Right lung (tissue), 5 donors: ENCODE results near the gene MRAS. TPM values are rescaled to one million over a fixed set of nuclear protein-coding genes. Genes with fewer than 3 reads are reported as not detected.
"Not testable (repeated sequence)": the region's sequence is repeated elsewhere in the genome, so short reads cannot be mapped to it uniquely, and the experiment has no call there.

Source experiments
- DNase-seq, 2 donors: peaks; one replicate each; pipeline ENCODE4 v3.0.0-alpha.2; 2013
- polyA plus RNA-seq, 5 donors: library from polyadenylated mRNA; unstranded; fragments of 120-200 nt; gene quantifications; one replicate each; pipeline versions ENCODE4 v1.2.1 to v1.2.3, GENCODE V29; 2013; ENCODE audit warnings: inconsistent platforms in 1 of 5, low replicate concordance in 1 of 5; ENCODE audit not compliant: insufficient read length in 5 of 5, insufficient read depth in 1 of 5

MRAS gene
- polyA plus RNA-seq, 5 donors = 19.1 to 24.3 (median 19.5) TPM

DNA sequence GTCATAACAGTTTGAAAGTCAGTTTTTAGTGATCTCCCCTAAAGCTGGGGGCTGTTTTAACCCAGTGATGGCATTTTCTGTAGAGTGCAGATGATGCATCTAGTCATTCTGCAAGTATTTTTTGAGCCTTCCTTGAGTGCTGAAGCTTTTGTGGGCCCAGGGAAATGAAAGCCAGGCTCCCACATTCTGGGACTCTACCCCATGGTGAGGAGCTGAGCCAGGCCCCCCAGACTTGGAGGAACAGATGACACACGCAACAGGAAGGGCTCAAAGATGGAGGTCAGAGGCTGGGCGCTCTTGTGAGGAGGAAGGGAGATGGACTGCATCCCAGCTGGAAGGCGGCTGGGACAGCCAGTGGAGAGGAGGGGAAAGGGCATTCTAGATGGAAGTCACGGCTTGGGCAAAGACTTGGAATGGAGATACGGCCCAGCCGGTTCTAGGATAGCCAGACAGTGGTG is 40.8 kb downstream of the MRAS start:
- DNase-seq = no peak

DNA sequence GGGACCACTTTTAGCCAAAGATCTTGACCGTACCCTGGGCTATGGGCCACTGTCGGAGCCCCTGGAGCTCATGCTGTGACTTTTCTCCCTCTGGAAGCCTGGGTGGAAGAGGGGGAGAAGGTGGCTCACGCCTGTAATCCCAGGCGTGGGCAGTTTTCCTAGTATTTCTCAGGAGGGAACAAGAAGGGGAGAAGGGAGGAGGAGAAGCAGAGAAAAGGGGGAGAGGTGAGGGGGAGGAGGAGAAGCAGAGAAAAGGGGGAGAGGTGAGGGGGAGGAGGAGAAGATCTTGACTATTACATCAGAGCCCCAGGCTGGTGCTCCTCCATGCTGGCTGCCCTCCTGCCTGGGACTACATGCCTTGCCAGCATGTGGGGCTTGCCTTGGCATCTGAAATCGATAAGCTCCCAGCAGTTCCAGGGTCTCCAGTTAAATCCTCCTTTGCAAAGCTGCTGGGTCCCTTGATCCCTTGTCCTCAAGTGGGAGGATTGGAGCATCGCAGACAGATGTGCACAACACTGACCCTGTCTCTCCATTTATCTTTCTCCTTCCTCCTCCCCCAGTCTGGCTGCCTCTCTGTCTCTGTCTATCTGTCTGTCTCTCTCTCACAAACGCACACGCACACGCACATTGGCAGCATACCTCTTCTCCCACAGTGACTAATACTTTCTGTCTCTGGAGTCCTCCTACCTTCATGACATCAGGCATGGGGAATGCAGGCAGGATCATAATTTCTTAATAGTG is 41.6 kb downstream of the MRAS start:
- DNase-seq = no peak

DNA sequence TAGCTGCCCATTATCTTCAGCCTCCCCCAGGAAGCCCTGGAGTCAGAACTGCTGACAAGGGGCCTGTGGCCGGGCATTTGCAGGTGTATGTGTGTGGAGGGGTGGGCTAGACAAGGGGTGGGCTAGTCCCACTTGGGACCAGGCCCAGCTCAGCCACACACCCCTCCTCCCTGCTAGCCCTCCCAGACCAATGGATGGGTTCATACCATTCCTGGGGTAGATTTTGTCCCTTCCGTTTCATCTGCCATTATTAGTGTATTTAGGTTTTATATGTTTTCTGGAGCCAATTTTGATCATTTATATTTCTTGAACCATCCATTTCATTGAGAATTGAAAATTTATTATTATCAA is 42.2 kb downstream of the MRAS start:
- DNase-seq = no peak

DNA sequence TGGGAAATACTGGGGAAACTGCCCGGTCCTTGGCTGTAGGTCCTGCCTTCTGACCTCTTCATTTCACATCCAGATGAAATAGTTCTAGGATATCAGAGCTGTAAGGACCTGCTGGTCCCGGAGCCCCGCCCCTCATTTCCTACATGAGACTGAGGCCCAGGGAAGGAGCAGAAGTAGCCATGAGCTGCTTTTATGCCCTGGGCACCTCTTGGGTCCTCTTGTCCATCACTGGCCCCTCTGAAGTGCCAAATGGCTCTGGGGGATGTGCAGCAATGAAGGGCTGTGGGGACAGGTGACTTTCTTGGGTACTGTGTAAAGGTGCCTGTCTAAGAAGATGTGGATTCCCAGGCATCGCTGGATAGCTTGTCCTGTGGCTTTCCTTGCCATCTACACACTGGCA is 45.8 kb downstream of the MRAS start:
- DNase-seq = no peak

DNA sequence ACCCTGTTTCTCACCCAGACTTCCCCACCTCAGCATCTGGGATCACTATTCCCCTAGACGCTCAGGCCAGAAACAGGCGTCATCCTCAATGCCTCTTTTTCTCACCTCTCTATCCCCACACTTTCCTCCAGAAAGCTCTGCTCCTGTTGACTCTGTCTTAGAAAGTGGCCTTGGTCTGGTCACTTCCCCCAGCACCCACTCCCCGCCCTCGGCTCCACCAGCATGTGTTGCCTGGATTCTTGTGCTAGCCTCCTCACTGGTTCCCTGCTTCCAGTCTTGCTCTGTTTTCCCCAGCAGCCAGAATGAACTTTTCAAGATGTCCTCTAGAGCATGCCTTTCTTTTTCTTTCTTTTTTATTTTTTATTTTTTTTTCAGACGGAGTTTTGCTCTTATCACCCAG is 46.3 kb downstream of the MRAS start:
- no peak for DNase-seq

DNA sequence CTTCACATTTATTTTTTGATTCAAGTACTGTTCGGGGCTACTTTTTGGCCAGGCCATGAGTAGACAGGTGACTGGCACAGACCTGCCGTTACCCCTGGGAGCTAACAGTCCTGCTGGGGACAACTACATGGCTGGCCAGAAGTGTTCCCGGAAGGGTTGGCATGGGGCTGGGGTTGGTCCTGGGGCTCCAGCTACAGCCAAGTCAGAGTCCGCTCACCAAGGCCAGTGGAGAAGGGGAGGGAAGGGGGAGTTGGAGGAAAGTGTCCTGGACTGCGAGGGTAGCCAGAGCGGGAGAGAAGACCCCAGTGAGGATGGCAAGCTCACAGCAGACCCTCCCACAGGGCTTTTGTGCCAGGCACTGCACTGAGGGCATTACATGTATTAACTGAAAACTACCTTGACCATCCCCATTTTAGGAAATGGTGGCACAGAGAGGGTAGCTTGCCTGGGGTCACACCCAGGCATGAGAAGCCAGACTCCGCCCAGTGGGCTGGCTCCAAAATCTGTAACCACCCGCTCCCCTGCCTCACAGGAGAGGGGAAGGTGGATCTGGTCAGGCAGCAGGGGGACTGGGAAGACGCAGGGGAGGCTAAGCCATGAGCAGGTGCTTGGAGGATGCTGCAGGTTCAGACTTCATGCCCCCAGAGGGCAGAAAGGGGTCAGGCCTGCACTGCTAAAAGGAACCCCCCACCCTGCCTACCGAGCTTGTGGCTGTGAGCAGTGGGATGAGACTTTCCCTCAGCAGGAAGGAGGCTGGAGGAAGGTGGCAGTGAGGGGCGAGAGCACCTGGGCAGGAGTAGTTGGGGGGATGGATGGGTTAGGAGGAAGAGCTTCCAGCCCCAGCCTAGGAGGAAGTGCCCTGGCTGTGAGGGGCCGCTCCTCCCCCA is 47.7 kb downstream of the MRAS start:
- DNase-seq = no peak

DNA sequence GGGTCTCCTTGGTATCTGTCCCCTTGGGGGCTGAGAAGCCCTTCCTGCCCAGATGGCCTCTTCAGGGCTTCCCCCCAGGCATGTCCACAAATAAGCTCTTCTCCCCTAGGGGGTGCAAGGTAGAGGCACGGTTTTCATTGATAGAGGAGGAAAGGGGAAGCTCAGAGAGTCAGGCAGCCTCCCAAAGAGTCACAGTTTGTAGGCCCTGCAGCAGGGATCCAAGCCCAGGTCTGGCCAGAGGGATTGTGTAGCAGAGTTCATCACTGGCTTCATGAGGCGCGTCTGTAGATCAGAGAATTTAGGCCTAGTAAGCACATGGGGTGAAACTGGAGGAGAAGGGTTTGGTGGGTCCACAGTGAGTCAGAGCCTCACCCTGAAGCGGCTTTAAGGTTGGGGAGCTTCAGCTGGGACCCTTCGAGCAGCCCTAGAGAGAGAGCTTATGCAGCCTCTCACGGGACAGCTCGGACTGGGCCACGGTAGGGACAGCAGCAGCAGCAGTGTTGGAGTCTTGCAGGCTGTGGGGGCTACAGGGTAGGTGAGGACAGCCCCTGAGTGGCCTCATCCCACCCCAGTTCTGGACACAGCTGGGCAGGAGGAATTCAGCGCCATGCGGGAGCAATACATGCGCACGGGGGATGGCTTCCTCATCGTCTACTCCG is 48.5 kb downstream of the MRAS start:
- DNase-seq = no peak

DNA sequence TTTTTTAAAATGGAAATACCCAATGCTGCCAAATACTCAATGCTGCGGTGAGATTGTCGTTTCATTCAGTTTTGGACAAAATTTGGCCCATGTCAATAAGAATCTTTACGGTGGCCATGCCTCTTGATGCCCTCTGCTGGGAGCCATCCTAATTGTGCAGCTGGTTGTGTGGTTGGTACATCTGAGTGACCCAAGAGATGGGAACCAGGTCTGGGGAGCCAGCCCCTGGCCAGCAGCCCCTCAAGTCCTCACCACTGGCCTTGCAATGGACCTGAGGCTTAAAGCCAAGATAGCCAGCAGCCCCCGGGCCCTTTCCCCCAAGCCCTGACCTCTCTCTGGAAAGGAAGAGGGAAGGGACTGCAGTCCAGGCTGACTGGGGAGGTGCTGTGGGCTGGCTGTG is 49.6 kb downstream of the MRAS start:
- DNase-seq = no peak

DNA sequence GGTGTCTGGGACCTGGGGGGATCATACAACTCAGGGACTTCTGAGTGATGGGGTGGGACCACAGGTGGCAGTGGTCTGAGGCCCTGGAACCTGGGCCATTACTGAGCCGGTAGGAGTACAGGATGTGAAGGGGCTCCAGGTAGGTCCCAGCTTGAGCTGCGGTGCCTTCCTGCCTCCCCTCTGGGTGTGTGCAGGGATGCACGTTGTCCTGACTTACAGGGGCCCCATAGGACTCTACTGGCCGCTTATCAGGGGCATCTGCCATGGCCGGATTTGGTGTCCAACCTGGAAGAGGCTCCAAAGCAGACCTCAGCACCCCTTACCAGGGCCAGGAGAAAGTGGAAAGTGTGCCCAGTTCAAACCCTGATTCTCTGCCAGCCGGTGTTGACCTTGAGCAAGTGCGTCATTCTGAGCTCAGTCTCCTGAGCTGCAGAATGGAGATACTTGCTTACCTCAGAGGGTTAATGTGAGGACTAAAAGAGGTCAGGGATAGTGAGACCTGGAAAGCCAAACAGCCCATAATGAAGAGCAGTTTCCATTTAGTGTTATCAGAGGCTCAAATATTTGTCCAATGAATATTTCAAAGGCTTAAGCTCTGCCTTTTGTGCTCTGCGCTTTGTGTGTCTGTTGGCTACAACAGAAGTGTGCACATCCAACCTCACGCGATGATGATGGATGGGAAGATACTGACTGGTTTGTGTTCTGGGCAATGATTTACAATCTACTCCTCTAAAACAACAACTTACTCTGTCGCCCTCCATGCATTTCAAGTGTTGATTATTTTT is 50.6 kb downstream of the MRAS start:
- no peak for DNase-seq

DNA sequence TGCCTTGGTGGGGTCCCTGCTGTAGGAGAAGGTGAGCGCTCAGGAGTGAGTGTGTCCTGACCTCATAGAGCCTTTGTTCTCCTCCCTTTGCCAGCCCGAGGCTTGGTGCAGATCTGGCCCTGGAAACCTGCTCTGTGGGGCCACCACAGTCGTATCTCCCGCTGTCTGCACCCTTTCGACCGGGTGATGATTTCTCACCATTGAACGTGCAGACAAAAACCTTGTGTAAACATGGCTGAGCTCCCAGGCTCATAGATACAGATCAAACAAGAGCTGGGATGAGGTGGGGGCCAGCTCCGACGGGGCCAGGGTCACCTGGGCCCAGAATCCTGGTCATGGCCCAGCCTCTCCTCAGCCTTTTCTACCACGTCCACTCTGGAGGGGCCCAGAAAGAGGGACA is 51.4 kb downstream of the MRAS start:
- no peak for DNase-seq

DNA sequence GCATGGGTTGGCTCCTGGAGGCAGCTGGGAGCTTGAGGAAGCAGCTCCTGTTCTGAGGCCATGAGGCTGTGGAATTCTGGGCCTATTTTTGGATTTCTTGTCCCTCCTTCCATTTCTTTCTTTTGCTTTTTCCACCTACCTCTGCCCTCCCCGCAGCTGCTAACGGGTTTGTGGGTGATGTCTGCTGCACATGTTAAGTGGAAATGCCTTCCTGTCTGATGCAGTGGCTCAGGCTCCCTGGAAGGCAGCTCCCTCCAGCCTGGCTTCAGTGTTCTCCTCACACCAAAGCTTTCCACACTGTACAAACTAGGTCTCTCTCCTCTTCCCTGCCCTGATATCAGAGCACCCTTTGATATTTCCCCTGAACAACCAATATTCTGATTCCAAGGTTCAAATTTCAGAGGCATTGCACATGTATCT is 52.3 kb downstream of the MRAS start:
- no peak for DNase-seq

DNA sequence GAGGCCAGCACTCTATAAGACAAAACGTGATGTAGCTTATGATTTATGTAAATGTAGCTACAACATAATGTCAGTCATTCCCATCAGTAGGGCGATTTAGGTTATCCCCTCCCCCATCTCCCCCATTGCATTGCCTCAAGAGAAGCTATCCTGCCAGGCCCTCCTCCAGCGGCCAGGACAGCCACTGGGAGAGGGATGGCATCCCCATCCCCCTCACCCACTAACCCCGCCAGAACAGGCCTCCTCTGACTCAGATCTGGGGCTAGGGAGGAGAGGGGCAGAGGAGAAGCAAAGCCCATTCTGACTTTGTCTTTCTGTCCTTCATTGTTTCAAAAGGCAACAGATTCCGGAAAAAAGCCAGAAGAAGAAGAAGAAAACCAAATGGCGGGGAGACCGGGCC is 53.5 kb downstream of the MRAS start:
- no peak for DNase-seq

DNA sequence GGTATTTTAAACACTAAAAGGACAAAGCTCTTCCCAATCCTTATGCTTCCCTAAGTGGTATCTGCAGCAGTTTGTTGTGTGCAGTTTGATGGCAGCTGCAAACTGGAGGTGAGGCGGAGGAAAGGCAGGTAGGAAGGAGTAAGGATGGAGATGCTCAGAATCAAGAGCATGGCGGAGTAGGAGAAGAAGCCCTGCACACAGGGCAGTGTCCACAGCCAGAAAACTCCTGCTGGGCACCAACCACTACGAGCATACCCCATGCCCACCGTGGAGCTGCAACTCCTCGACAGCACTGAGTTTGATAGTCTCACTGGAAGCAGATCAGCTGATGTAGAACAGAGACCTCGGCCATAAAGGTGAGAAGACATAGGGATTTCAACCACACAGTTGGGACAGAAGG is 55.7 kb downstream of the MRAS start:
- DNase-seq = no peak

DNA sequence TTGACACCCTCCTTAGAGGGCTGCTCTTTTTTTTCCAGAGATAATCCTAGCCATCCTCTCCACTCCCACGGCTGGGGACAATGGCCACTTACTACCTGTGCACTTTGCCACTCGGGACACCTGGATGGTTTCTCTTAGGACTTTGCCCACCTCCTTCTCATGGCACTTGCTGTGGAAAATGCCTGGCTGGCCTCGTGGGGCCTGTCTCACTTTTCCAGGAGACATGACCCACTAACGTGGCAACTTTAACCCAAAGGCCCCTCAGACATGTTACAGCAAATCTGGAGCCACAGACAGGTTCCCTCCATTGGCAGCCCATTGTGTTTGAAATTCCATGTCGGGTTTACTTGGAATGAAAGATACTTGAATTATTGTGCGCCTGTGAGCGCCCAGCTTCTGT is 56.6 kb downstream of the MRAS start:
- no peak for DNase-seq

DNA sequence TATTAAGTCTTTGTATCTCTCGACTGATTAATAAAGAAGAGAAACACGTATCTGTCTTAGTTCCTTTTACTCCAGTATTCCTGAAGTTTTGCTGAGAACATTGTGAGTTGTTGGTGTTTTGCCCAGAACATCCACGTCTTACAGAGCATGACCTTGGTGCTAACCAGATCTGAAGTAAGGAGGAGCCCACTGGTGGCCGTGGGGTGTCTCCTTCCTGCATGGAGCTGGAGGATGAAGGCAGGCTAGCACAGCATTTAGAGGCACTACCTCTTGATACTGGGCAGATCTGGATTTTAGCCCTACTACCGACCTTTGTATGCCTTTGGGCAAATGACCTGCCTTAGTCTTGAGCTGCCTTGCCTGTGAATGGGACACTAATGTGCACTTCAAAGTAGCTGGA is 57.1 kb downstream of the MRAS start:
- no peak for DNase-seq

DNA sequence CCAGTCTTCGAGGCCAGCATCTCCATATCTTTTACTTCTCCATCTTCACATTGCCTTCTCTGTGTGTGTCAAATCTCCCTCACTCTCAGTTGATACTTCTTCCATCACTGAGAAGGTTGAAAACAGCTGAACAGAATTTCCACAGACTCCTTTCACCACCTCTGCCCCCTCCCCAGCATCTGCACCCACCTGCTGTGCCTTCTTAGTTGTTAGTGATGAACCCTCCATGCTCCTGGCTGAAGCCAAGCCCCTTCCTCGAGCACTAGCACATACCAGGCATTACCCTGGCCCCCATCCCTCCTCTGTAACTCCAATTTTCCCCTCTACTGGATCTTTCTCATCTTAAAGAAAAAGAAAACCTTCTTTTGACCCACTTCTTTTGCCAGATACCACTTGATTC is 58.2 kb downstream of the MRAS start:
- DNase-seq = no peak

DNA sequence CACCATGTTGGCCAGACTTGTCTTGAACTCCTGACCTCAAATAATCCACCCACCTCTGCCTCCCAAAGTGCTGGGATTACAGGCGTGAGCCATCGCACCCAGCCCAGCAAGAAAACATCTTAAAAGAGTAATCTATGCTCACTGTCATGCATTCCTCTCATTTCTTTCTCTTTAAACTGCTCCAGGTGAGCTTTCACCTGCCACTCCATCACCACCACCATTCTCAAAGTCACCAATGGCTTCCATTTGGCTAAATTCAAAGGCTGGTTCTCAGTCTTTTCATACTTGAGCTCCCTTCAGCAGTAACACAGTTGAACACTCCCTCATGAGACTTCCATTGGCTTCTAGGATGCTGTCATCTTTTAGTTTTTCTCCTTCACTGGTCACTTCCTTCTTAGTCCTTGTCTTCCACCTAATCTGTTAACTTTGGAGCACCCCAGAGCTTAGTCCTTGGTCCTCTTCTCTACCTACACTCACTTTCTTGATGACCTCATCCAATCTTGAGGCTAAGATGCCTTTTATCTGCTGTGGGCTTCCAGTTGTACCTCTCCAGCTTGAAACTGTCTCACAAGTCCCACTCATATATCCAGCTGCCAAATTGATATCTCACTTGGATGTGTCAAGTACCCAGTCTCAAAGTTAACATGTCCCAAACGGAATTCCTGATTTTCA is 59.0 kb downstream of the MRAS start:
- no peak for DNase-seq

DNA sequence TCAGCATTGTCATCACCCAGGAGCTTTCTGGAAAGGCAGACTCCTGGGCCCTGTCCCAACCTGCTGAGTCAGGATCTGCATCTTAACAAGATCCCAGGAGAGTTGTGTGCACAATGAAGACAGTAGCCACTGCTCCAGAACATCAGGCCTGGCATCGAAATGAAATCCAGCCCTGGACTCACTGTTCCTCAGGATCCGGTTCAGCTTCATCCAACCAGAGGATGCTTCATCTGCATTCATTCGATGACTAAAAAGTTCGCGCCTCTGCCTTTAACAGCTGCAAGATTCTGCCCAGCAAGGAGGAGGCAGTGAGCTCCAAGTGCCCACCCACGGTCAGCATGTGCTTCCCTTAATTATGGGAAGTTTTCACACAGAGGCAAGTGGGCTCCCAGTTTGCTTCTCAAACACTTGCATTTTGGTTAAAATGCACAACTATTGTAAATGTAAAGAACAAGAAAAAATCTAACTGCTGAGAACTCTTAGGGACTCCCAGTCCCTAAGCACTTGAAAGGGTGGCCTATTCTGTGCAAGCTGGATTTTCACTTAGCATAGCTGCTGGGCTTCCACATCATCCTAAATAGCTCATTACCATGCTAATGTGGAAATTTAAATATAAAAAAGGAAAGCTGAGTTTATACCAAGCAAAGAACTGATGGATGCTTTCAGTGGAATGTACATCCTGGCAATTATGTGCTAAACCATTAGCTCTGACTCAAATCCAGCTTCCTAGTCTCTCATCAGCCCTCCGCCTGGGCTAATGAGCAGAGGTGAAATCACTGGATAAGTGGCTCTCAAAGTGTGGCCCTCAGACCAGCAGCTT is 60.6 kb downstream of the MRAS start:
- DNase-seq = no peak

DNA sequence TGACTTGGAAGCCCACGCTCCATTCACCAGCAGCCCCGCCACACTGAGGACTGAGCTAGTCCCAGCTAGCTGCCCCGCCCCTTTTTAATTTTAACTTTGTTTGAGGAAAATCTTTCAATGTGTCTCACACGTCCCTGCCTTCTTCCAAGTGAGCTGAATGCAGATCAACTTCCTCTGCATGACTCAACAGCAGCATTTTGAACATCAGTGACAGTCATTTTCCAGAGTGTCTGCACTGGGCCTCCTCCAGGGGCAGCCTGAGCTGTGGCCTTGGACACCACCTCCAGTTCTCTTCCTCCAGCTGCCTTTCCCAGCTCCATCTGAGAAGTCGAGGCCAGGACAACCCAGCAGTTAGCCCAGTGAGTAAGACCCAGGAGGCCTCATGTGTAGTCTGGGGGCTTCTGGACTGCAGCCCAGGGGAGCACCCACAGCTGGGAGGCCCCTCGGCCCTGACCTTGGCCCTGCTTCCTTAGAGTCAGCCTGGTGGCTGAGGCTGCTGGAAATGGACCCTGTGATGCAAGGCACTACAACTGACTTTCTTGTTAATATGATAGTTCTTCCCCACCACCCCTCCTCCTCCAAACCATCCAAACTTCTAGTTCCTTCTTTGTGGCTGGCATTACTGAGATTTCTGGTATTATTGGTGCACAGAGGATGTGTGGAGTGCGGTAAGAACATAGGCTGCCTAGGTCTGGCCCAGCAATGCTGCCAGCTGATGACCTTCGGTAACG is 64.6 kb downstream of the MRAS start:
- no peak for DNase-seq

DNA sequence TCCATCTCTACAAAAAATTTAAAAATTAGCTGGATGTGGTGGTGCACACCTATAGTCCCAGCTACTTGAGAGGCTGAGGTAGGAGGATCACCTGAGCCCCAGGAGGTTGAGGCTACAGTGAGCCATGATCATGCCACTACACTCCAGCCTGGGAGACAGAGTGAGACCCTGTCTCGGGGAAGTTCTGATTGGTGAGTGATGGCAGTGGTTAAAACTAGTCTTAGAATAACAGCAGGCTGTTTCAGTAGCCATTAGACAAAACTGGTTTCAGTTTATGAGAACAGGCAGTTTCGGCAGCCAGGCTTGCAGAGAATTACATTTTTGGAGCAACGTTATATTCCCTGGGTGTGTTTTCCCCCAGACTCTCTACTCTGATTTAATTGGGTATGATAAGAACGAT is 67.9 kb downstream of the MRAS start:
- DNase-seq = not testable (repeated sequence)
